Stimulated activated CD4-positive, alpha-beta T cell treated with anti-CD3 and anti-CD28 coated beads, Interleukin-2, amount 100 ng/mL, for 4 hours (primary cell): Measurements from ENCODE around the gene UXS1.

Source experiments
- DNase-seq: peaks from one replicate; pipeline ENCODE4 v3.0.0-alpha.2; 2020; ENCODE audit warnings: low read depth

UXS1 gene

DNA sequence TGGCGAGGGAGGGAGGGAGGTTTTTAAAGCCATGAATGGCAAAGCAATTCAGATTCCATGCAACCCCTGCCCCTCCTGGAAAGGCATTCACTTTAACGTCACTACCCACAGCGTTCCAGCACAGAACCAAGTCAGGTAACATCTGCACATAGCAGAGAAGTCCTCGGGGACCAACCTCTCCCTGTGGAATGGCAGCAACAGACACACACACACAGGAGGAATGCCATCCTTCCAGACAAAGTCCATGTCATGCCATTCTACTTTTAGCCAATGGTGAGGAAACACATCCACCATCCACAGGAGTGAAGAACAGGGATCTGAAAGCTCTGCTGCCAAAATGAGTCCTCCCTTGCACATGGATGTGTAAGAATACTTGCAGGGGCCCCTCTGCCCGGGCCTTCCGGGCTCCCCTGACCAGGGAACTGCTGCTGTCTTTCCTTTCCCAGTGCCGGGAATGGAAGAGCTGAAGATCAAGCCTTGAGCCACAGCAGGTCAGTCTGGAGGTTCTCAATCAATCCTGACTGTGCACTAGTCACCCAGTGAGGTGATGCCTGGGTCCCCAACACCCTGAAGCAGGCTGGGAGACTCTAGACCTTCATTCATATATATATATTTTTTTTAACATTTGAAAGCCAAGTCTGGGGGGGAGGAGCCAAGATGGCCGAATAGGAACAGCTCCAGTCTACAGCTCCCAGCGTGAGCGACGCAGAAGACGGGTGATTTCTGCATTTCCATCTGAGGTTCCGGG is 63.7 kb downstream of the UXS1 start:
- no peak for DNase-seq

GRCh38 chr2:106129592-106129991 is 64.5 kb downstream of the UXS1 start:
- no peak for DNase-seq

DNA sequence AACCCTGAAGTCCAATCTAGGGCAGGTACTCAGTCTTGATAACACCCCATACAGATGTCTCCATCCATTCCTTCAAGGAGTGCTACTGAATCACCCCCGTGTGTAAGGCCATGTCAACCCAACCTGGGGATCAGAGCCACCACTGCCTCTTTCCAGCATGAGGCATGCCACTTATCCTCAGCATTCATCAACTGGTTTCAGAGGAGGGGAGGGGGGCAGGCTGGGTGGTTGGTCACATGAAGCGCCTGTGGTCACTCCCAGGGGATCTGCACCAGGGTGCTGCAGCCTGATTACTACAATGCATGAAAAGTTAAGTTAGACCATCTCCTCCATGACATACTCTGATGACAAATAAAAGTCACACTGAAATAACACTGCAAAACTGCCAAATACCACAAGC is 65.0 kb downstream of the UXS1 start:
- DNase-seq = no peak

- DNase-seq = no peak
Measured at GRCh38 chr2:106127776-106128268, 66.3 kb downstream of the UXS1 start.

DNA sequence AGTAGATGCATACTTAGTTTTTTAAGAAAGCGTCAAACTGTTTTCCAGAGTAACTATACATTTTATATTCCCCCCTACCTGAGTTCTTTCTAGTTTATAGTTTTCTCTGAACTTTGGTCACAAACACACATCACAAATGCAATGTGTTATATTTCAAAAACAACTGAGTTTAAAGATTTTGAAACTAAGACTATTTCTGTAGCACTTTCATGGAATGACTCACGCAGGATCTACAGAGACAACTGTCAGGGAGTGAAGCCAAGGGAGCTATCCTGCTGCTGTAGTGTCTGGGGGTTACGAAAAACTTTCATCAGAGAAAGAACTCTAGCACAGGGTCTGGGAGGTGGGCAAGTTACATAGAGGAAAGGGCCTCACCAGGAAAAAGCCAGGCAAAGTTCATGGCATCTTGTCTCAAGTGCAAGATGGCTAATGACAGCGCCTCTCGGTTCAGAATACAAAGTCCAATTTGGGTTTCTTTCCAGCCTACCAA is 66.8 kb downstream of the UXS1 start:
- DNase-seq = no peak

- DNase-seq = no peak
Measured at GRCh38 chr2:106126705-106127281, 67.3 kb downstream of the UXS1 start.

DNA sequence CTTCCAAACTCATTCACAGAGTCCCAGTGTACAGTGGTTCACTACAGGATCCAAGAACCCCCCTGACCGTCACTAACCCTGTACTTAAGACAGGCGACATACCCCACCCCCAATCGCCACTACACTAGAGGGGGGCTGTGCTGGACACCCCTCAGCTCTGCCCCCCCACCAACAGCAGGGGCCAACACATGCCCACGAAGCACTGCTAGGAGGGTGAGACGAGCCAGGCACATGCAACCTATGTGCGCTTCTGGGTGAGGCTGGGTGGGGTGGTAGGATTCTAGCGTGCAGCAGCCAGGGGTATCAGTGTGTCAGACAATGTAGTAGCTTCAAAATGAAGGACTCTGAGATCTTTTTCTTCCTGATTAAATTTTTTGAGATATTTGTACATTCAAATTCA is 67.8 kb downstream of the UXS1 start:
- no peak for DNase-seq

GRCh38 chr2:106124905-106125549 is 69.1 kb downstream of the UXS1 start:
- DNase-seq = no peak

GRCh38 chr2:106124106-106124756 is 69.9 kb downstream of the UXS1 start:
- DNase-seq = no peak

DNA sequence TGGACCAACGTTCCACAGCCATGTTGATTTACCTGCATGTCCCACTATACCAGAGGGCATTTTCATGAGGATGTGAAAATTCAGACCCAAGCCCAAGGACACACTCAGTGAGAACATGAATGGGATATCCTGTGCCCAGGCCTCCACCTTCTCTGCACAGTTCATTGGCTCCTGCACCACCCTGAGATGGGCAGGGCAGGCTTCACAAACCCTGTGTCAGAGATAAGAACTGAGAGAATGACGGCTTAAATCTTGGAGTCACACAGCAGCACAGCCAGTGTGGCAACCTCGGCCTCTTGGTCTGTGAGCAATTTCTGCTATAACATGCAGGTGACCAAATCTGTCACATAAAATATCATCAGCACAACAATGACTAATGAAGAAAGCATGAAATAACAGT is 71.9 kb downstream of the UXS1 start:
- no peak for DNase-seq

- DNase-seq = no peak
Measured at GRCh38 chr2:106120432-106120831, 73.7 kb downstream of the UXS1 start.

DNA sequence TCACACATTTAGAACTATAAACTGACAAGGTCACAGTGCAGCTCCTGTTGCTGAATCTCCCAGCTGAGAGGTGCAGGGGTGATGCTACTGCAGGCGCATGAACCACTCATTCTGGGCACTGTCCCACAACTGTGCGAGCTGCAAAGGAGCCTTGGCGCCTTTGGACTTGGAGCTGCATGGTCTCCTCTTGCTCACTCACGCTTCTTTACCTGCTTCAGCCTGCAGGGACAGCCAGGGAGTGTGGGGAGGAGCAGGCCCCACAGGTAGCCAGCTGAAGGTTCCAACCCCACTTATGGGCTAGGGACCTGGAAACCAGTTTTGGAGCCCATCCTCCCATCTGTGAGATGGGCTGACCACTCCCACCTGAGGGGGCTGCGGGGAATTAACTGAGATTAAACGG is 75.0 kb downstream of the UXS1 start:
- no peak for DNase-seq

GRCh38 chr2:106117882-106118684 is 76.0 kb downstream of the UXS1 start:
- no peak for DNase-seq

DNA sequence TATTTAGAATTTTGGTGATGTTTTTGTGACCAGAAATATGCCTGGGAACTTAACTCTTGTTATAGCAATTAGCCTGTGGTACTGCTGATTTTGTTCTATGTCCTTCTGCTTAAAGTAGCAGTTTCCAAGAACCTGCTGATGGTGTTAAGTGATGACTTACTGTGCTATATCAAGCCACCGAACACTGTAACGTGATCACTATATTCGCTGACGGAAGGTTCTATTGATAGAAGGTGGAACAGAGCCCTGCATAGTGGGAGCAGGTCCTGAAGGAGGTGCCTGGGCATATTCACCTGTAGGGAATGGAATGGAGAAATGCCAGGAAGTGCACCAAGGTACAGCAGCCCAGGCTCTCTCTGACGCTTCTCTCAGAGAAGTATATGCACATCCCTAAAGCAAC is 76.8 kb downstream of the UXS1 start:
- no peak for DNase-seq

GRCh38 chr2:106116248-106116647 is 77.9 kb downstream of the UXS1 start:
- no peak for DNase-seq

DNA sequence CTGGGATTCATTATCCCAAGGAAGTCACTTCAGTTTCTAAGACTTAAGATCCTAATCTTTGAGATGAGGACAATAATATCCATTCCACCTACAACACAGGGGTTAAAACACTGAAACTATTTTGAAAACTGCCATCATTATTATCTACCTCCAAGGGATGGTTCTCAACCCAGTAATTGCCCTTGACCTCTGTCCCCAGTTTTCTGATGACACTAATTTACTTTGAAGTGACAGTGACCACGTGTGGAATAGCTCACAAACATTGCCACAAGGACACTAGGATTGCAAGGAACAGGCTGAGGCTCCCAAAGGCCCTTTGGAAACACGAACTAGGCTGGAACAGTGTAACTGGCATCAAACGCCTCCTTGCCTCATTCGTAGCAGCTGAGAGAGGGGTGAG is 78.4 kb downstream of the UXS1 start:
- DNase-seq = no peak

GRCh38 chr2:106115250-106115649 is 78.9 kb downstream of the UXS1 start:
- DNase-seq = no peak

DNA sequence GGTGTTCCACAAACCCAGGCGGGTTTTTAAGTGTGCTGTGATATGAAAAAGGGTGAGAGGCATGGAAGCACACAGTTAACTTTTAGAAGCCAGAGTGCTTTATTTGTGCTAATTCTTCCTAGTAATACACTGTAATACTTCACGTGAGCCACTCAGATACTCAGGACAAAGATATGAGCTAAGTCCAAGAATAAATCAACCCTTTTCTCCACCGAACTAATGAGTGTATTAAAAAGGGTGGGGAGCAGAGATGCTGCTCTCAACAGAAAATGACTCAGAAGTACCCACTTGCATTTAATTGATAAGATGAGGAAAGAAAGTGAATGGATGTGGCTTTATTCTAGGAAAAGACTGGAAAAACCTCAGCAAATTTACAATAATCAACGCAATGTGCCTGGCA is 79.9 kb downstream of the UXS1 start:
- no peak for DNase-seq

DNA sequence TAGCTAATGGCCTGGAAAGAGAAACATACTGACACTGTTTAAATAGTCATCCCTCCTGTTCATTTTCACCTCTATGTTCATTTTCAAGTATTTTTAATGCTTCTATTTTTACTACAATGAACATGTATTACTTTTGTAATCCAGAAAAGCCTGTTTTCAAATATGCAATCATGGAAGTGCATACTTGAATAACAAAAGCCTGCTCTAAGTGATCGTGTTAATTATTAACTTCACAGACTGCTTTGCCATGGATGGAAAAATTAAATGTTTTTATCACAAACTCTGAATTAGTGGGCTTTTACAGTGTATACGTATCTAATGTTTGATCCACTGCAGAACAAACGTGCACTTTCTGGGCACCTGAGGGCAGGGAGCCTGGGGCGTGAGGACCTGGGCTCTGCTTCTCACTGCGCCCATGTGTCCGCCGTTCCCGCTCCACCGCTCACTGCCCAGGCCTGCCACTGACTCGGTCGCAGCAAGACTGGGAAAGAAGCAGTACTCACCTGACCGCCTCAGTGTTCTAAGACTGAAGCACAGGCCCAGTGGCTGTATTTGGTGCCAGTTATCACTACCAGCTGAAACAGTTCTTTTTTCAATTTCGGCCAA is 80.6 kb downstream of the UXS1 start:
- no peak for DNase-seq

DNA sequence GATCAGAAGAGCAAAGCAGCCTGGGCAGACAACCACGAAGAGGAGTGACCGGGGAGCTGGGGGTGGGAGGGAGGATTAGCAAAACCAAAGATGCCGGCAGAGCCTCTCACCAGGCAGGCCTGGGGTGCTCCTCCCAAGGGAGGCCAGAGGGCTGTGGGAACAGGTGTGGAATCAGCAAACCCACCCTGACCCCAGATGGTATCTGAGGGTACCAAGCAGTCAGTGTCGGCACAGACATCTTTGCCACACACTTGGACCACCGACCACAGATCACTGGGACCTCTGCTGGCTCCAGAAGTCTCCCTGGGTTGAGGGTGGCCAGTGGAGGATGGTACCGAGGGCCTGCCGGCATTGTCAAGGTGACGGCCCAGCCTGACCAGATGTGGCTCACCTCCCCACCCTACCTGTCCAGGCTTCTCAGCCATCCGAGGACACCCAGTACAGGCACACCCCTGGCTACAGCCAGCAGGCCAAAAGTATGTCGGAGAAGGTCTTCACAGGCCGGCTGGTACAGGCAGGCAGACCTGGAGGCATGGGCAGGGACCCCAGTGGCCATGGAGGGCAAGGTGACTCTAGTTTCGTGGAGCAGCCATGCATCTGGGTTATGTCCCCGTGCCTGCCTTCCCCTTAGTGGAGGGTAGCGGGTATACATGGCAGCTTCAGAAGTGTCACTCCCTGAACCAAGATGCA is 82.1 kb downstream of the UXS1 start:
- DNase-seq = no peak
